HL-60 (cell line): ENCODE measurements around the gene TPD52L1.

Experiments
- DNase-seq, 2 experiments: peaks; one replicate each; pipeline ENCODE4 v3.0.0-alpha.2; 2010 to 2020; ENCODE audit warnings: low read depth in 1 of 2, low spot score in 1 of 2
- H3K27ac ChIP-seq: fragments of 250-450 bp; sonication (Bioruptor Pico); replicated peaks from 2 replicates; pipeline ENCODE4 v1.5.1; 2020; ENCODE audit warnings: mild to moderate bottlenecking, moderate library complexity
- H3K27me3 ChIP-seq: fragments of 250-450 bp; sonication (Bioruptor Pico); 2 replicates; pipeline ENCODE4 v1.5.1; 2021; ENCODE audit warnings: mild to moderate bottlenecking, moderate library complexity; ENCODE audit not compliant: insufficient read depth, poor library complexity, severe bottlenecking
- H3K4me3 ChIP-seq: replicated peaks from 2 replicates; pipeline ENCODE4 v1.5.1; 2011; ENCODE audit warnings: mild to moderate bottlenecking, control low read depth, low read length; ENCODE audit not compliant: insufficient read depth
- CTCF ChIP-seq: IDR thresholded peaks from one replicate; pipeline ENCODE4 v1.5.1; 2011; ENCODE audit warnings: low read length, control low read depth, inconsistent platforms; ENCODE audit not compliant: insufficient read depth
- GABPA ChIP-seq: IDR thresholded peaks from 2 replicates; pipeline ENCODE4 v1.6.1; 2012; ENCODE audit warnings: low read depth
- POLR2AphosphoS5 ChIP-seq: IDR thresholded peaks from 2 replicates; pipeline ENCODE4 v1.6.1; 2012; ENCODE audit warnings: low read depth
- SPI1 ChIP-seq: IDR thresholded peaks from 2 replicates; pipeline ENCODE4 v1.6.1; 2012; ENCODE audit warnings: low read depth, mild to moderate bottlenecking, borderline replicate concordance
- TF ChIP-seq, protein P1 (sequence below): IDR thresholded peaks from 2 replicates; pipeline ENCODE4 v1.6.1; 2012; ENCODE audit warnings: low read depth; ENCODE audit not compliant: insufficient replicate concordance

Gene TPD52L1

DNA sequence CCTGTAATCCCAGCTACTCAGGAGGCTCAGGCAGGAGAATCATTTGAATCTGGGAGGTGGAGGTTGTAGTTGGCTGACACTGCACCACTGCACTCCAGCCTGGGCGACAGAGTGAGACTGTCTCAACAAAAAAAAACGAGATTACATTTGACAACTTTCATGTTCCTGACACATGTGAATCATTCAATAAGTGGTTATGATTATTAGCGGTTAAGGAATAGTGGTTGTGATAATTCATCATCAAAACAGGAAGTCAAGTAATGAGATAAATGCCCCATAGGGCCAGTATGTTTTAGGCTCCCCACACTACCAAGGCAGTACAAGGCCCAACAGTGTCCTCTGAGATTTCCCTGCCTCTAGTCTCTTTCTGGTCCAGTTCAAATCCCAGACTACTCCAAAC, 145.7 kb downstream of the TPD52L1 start:
- Histone ChIP-seq H3K27ac (no peak overlapping the region), H3K4me3 (no peak overlapping the region)
- DNase-seq = no peak

DNA sequence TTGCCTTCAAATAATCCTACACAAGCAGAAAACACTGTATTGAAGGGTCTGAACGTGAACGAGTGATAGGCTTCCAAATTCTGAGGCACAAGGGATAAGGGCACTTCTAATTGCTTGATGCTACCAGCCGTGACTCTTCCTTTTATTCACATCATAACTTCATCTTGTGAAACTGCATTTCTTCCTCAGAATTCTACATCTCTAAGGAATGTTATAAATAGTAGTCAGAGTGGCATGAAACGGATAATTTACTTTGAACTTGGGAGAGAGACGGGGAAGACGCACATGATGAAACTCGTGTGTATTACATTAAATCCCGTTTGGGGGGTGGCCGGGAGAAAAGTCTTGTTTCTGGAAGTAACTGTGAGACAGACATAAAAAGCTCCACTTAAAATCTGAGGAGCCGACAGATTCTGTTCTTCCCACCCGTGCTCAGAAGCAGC, 147.4 kb downstream of the TPD52L1 start:
- DNase-seq = peak in 1 of 2 experiments; percentile 7
- no peaks in the 10 kb centered on the region for H3K27me3 ChIP-seq
- TF ChIP-seq GABPA = no peak
- TF ChIP-seq SPI1 = no peak
- TF ChIP-seq, protein P1, sequence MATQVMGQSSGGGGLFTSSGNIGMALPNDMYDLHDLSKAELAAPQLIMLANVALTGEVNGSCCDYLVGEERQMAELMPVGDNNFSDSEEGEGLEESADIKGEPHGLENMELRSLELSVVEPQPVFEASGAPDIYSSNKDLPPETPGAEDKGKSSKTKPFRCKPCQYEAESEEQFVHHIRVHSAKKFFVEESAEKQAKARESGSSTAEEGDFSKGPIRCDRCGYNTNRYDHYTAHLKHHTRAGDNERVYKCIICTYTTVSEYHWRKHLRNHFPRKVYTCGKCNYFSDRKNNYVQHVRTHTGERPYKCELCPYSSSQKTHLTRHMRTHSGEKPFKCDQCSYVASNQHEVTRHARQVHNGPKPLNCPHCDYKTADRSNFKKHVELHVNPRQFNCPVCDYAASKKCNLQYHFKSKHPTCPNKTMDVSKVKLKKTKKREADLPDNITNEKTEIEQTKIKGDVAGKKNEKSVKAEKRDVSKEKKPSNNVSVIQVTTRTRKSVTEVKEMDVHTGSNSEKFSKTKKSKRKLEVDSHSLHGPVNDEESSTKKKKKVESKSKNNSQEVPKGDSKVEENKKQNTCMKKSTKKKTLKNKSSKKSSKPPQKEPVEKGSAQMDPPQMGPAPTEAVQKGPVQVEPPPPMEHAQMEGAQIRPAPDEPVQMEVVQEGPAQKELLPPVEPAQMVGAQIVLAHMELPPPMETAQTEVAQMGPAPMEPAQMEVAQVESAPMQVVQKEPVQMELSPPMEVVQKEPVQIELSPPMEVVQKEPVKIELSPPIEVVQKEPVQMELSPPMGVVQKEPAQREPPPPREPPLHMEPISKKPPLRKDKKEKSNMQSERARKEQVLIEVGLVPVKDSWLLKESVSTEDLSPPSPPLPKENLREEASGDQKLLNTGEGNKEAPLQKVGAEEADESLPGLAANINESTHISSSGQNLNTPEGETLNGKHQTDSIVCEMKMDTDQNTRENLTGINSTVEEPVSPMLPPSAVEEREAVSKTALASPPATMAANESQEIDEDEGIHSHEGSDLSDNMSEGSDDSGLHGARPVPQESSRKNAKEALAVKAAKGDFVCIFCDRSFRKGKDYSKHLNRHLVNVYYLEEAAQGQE = no peak
- no peak for TF ChIP-seq CTCF
- TF ChIP-seq POLR2AphosphoS5 = no peak
- peak overlapping the region; percentile 82 for H3K27ac ChIP-seq
- H3K4me3 ChIP-seq = peak overlapping the region; percentile 71

More for the DNA sequence above, 145.7 kb downstream of the TPD52L1 start:
- no peaks in the 10 kb centered on the region for H3K27me3 ChIP-seq
- TF ChIP-seq CTCF = no peak
- TF ChIP-seq POLR2AphosphoS5 = no peak
- no peak for TF ChIP-seq GABPA
- TF ChIP-seq, protein P1 = no peak
- TF ChIP-seq SPI1 = peak; percentile 11; the same call in 1 of the 2 replicates

DNA sequence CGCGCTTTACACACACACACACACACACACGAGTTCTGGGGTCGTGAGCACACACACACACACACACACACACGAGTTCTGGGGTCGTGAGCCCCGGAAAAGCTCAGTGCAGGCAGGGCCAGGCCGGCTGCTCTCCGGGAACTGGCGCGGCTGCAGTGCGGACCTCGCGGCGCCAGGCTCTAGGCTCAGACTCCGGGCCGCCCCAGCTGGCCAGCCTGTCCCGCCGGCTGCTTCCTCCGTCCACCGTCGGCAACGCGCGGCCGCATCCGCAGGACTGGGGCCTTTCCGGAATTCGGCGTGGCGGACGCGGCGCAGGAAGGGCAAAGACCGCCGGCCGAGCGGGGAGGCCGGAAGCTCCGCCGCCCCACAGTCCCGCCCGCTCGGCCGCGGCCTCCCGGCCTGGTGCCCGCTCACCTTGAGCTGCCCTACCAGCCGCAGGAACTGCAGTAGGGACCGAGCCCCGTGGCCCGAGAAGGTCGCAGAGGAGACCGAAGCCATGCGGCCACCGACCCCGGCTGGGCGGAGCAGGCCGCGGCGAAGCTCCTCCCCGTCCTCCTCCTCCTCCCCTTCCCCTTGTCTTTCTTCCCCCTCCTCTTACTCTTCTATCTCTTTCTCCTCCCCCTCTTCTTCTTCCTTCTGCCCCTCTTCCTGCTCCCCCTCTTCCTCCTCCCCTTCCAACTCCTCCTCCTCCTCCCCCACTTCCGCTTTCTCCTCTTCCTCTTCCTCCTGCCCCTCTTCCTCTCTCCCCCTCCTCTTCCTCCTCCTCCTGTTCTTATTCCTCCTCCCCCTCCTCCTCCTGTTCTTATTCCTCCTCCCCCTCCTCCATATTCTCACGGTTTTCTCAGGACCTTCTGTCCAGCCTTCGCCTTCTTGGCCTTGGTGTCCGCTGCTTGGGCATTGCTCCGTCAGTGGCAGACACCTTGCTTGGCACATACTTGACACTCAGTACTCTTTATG, 148.1 kb downstream of the TPD52L1 start, which contains the start of gene HDDC2:
Gene HDDC2 (minus strand): TSS at position 533 of the 957 bp plus-strand sequence. CDS start 35 bp downstream, at position 498.
- Histone ChIP-seq H3K27me3 (no peaks in the 10 kb centered on the region), H3K4me3 (peak within 1 kb of the TSS; percentile 71), H3K27ac (peak within 1 kb of the TSS; percentile 82)
- DNase-seq = peak; percentile 60 to 72
- TF ChIP-seq, protein P1 = no peak
- TF ChIP-seq CTCF (no peak), POLR2AphosphoS5 (peak; percentile 69), SPI1 (peak; percentile 89), GABPA (peak; percentile 39; the same call in 1 of the 2 replicates)
